Measurements from ENCODE around the gene IMP3. TPM values are rescaled to one million over a fixed set of nuclear protein-coding genes. Genes with fewer than 3 reads are reported as not detected.
A peak's percentile ranks its signal among the peaks of the same experiment; 100 is the strongest.

Gene IMP3
- total RNA-seq, 1 experiment from 2014 or later, result 56.0 TPM

DNA sequence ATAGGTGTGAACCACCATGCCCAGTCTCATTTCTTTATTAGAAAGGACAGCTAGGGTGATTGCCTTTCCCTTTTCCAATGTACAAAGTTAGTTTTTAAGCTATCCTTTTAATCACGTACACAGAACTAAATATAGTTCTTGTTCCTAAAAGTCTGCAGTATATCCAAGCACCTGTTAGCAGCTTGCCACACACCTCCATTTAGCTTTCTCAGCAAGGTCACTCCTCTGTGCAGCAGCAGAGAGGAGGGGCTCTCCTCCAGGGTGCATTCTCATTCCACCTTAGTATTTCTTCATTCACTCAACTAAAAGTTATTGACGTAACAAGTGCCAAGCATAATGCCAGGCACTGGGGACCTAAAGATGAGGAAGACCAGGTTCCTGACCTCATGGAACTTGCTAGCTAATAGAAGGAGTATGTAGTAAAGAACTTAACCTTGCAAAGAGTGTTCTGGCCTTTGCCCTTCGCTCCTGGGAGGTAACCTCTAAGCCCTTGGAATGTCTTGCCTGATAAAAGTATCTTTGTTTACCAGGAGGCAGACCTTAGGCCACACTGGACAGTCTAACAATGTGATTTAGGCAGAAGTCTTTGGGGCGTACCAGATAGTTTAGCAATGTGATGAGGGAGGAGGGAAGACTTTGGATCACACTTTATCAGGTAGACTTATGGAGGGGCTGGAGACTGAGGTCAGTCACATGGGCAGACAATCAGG is 48.2 kb downstream of the IMP3 start:
- Histone ChIP-seq H3K36me3 (ENCODE audit: control insufficient read depth, insufficient read depth, low read length) (peaks cover under 1% of the 10 kb centered on the region; the same call in 1 of the 2 replicates), H3K4me1 (ENCODE audit: control insufficient read depth, insufficient read depth, low read length) (no peaks in the 10 kb centered on the region), H3K27ac (ENCODE audit: low read length) (no peak overlapping the region), H3K27me3 (ENCODE audit: control insufficient read depth, insufficient read depth, low read length) (no peaks in the 10 kb centered on the region), H3K9me3 (ENCODE audit: control insufficient read depth, insufficient read depth, low read depth, low read length) (no peaks in the 10 kb centered on the region), H3K4me3 (ENCODE audit: low read depth in 2 of 2, low read length in 2 of 2) (no peak overlapping the region)
- intact Hi-C loops (cut with micrococcal nuclease; ENCODE audit: unreplicated experiment), result no loop called here
- ATAC-seq, result peak; percentile 48
- ChIA-PET CTCF (no interaction called here), POLR2A (no interaction called here)
- no peak for DNase-seq (ENCODE audit: low read depth, low spot score)
- no peak for TF ChIP-seq TCF7L2 (IDR thresholded peaks at IDR 0.05; ENCODE audit: low read depth, low read length)
- no peak for TF ChIP-seq POLR2AphosphoS5 (IDR thresholded peaks at IDR 0.05; ENCODE audit: low read depth, low read length)
- TF ChIP-seq, protein P1, sequence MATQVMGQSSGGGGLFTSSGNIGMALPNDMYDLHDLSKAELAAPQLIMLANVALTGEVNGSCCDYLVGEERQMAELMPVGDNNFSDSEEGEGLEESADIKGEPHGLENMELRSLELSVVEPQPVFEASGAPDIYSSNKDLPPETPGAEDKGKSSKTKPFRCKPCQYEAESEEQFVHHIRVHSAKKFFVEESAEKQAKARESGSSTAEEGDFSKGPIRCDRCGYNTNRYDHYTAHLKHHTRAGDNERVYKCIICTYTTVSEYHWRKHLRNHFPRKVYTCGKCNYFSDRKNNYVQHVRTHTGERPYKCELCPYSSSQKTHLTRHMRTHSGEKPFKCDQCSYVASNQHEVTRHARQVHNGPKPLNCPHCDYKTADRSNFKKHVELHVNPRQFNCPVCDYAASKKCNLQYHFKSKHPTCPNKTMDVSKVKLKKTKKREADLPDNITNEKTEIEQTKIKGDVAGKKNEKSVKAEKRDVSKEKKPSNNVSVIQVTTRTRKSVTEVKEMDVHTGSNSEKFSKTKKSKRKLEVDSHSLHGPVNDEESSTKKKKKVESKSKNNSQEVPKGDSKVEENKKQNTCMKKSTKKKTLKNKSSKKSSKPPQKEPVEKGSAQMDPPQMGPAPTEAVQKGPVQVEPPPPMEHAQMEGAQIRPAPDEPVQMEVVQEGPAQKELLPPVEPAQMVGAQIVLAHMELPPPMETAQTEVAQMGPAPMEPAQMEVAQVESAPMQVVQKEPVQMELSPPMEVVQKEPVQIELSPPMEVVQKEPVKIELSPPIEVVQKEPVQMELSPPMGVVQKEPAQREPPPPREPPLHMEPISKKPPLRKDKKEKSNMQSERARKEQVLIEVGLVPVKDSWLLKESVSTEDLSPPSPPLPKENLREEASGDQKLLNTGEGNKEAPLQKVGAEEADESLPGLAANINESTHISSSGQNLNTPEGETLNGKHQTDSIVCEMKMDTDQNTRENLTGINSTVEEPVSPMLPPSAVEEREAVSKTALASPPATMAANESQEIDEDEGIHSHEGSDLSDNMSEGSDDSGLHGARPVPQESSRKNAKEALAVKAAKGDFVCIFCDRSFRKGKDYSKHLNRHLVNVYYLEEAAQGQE (IDR thresholded peaks at IDR 0.05; ENCODE audit: insufficient read depth in 1 of 2, low read depth in 2 of 2, low read length in 1 of 2), result no peak
- TF ChIP-seq, protein P2, sequence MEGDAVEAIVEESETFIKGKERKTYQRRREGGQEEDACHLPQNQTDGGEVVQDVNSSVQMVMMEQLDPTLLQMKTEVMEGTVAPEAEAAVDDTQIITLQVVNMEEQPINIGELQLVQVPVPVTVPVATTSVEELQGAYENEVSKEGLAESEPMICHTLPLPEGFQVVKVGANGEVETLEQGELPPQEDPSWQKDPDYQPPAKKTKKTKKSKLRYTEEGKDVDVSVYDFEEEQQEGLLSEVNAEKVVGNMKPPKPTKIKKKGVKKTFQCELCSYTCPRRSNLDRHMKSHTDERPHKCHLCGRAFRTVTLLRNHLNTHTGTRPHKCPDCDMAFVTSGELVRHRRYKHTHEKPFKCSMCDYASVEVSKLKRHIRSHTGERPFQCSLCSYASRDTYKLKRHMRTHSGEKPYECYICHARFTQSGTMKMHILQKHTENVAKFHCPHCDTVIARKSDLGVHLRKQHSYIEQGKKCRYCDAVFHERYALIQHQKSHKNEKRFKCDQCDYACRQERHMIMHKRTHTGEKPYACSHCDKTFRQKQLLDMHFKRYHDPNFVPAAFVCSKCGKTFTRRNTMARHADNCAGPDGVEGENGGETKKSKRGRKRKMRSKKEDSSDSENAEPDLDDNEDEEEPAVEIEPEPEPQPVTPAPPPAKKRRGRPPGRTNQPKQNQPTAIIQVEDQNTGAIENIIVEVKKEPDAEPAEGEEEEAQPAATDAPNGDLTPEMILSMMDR (IDR thresholded peaks at IDR 0.05), result no peak
- no peak for TF ChIP-seq SIN3A (IDR thresholded peaks at IDR 0.05; ENCODE audit: borderline replicate concordance, insufficient read depth, low read depth, low read length)
- in situ Hi-C loops (cut with HindIII; ENCODE audit: low pct_unique_long_range_greater_than_20kb, low sequenced_read_pairs), result no loop called here
- BruUV-seq (replicated peaks), result no TSS peak

DNA sequence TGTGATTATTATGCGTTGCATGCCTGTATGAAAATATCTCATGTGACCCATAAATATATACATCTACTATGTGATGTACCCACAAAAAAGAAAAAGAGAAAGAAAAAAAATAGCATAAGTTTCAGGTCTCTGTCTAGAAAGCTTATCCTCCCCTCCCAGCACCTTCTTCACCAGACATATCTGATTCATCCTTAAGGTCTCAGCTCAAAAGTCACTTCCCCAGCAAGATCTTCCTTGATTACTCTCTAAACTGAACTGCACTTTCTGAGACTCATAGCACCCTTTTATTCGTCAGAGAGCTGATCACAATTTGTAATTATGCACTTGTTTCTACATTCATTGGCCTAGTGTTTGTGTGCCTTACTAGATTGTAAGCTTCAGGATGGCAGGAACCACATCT is 49.8 kb downstream of the IMP3 start:
- Histone ChIP-seq H3K36me3 (ENCODE audit: control insufficient read depth, insufficient read depth, low read length) (no peaks in the 10 kb centered on the region), H3K4me3 (ENCODE audit: low read depth in 2 of 2, low read length in 2 of 2) (no peak overlapping the region), H3K27ac (ENCODE audit: low read length) (no peak overlapping the region), H3K27me3 (ENCODE audit: control insufficient read depth, insufficient read depth, low read length) (no peaks in the 10 kb centered on the region), H3K9me3 (ENCODE audit: control insufficient read depth, insufficient read depth, low read depth, low read length) (no peaks in the 10 kb centered on the region), H3K4me1 (ENCODE audit: control insufficient read depth, insufficient read depth, low read length) (no peaks in the 10 kb centered on the region)
- BruUV-seq (replicated peaks), result TSS peak; percentile 45
- POLR2A ChIA-PET, result no interaction called here
- CTCF ChIA-PET, result no interaction called here
- in situ Hi-C loops (cut with HindIII; ENCODE audit: low pct_unique_long_range_greater_than_20kb, low sequenced_read_pairs) (no loop called here), intact Hi-C loops (cut with micrococcal nuclease; ENCODE audit: unreplicated experiment) (no loop called here)
- TF ChIP-seq POLR2AphosphoS5 (IDR thresholded peaks at IDR 0.05; ENCODE audit: low read depth, low read length), result no peak
- TF ChIP-seq, protein P1 (IDR thresholded peaks at IDR 0.05; ENCODE audit: insufficient read depth in 1 of 2, low read depth in 2 of 2, low read length in 1 of 2), result no peak
- TF ChIP-seq, protein P2 (IDR thresholded peaks at IDR 0.05), result no peak
- TF ChIP-seq SIN3A (IDR thresholded peaks at IDR 0.05; ENCODE audit: borderline replicate concordance, insufficient read depth, low read depth, low read length), result no peak
- no peak for TF ChIP-seq TCF7L2 (IDR thresholded peaks at IDR 0.05; ENCODE audit: low read depth, low read length)
- DNase-seq (ENCODE audit: low read depth, low spot score) (no peak), ATAC-seq (no peak)
